Tibial nerve (tissue), 4 donors: ENCODE results near the gene FMNL2. TPM values are rescaled to one million over a fixed set of nuclear protein-coding genes. Genes with fewer than 3 reads are reported as not detected.

ENCODE experiments used
- DNase-seq, 2 donors: peaks; one replicate each; pipeline ENCODE4 v3.0.0-alpha.2; 2019; ENCODE audit warnings: low spot score in 2 of 2
- H3K27ac ChIP-seq, 4 donors: fragments of 200-600 bp; sonication (generic) in 3 of 4; one replicate each; pipeline ENCODE4 v1.5.1; 2017 to 2019; ENCODE audit warnings: mild to moderate bottlenecking in 1 of 4
- H3K27me3 ChIP-seq, 2 donors: fragments of 200-600 bp; sonication (generic) in 1 of 2; one replicate each; pipeline versions ENCODE4 v1.5.1 to v1.6.0; 2017 to 2019
- H3K36me3 ChIP-seq, 3 donors: fragments of 200-600 bp; sonication (generic); one replicate each; pipeline ENCODE4 v1.5.1; 2018 to 2019
- H3K4me1 ChIP-seq, 4 donors: fragments of 200-600 bp; sonication (generic) in 3 of 4; one replicate each; pipeline ENCODE4 v1.5.1; 2017 to 2019
- H3K4me3 ChIP-seq, 4 donors: fragments of 200-600 bp; sonication (generic) in 3 of 4; one replicate each; pipeline ENCODE4 v1.5.1; 2017 to 2019; ENCODE audit warnings: mild to moderate bottlenecking in 1 of 4, moderate library complexity in 1 of 4
- H3K9me3 ChIP-seq, 4 donors: fragments of 200-600 bp; sonication (generic) in 3 of 4; one replicate each; pipeline ENCODE4 v1.5.1; 2017 to 2019
- CTCF ChIP-seq, 5 experiments: fragments of 200-600 bp in 3 of 5; fragments of 450-650 bp in 2 of 5; sonication (generic) in 3 of 5; IDR thresholded peaks; one replicate each; pipeline ENCODE4 v1.5.1; 2016 to 2019; ENCODE audit warnings: antibody characterized with exemption in 5 of 5, mild to moderate bottlenecking in 3 of 5, moderate library complexity in 2 of 5
- EP300 ChIP-seq, 2 donors: sonication (generic); formaldehyde crosslinking; IDR thresholded peaks; one replicate each; pipeline ENCODE4 v1.6.1; 2017; ENCODE audit warnings: antibody characterized with exemption in 2 of 2, mild to moderate bottlenecking in 1 of 2
- POLR2A ChIP-seq, 2 donors: fragments of 450-650 bp; IDR thresholded peaks; one replicate each; pipeline ENCODE4 v1.6.1; 2017; ENCODE audit warnings: antibody characterized with exemption in 2 of 2, mild to moderate bottlenecking in 2 of 2, moderate library complexity in 2 of 2
- WGBS, 2 donors: methylation state at CpG; one replicate each; pipeline ENCODE4 v1.1.5; 2018; 5-methylcytosine and 5-hydroxymethylcytosine counted together
- total RNA-seq, 4 donors: library from RNA; depleted of rRNA; stranded (reverse); fragments of >200 nt; gene quantifications; one replicate each; pipeline ENCODE4 v1.1.0, GENCODE V29; 2016

Gene FMNL2
- total RNA-seq, 4 donors from 2014 or later = 94.5 to 131 (median 98.1) TPM

GRCh38 chr2:152558158-152558984, 223.4 kb downstream of the FMNL2 start:
- Histone ChIP-seq H3K27ac (peak overlapping the region in 2 of 4 donors; percentile 13 to 68), H3K36me3 (no peaks in the 10 kb centered on the region), H3K4me3 (no peak overlapping the region), H3K27me3 (no peaks in the 10 kb centered on the region), H3K9me3 (no peaks in the 10 kb centered on the region), H3K4me1 (peaks cover 0 to 62% (median 23%) of the 10 kb centered on the region in 4 donors)
- TF ChIP-seq CTCF (IDR thresholded peaks at IDR 0.05) (no peak), POLR2A (IDR thresholded peaks at IDR 0.05) (no peak), EP300 (IDR thresholded peaks at IDR 0.05) (no peak)
- WGBS, 2 donors = 40 to 42% methylated on average over 7 of the region's 7 CpGs
- DNase-seq = no peak

- Histone ChIP-seq H3K4me3 (no peak overlapping the region), H3K4me1 (peaks cover 0 to 68% (median 25%) of the 10 kb centered on the region in 4 donors), H3K27ac (peak overlapping the region in 2 of 4 donors; percentile 13 to 68), H3K9me3 (no peaks in the 10 kb centered on the region), H3K27me3 (no peaks in the 10 kb centered on the region), H3K36me3 (no peaks in the 10 kb centered on the region)
- no peak for DNase-seq
- WGBS, 2 donors = 79 to 83% methylated on average over 4 of the region's 4 CpGs
- TF ChIP-seq POLR2A (IDR thresholded peaks at IDR 0.05) (no peak), CTCF (IDR thresholded peaks at IDR 0.05) (no peak), EP300 (IDR thresholded peaks at IDR 0.05) (no peak)
Observed at GRCh38 chr2:152559008-152559407, 224.0 kb downstream of the FMNL2 start.

GRCh38 chr2:152560166-152560565, 225.2 kb downstream of the FMNL2 start:
- Histone ChIP-seq H3K36me3 (no peaks in the 10 kb centered on the region), H3K4me3 (no peak overlapping the region), H3K9me3 (no peaks in the 10 kb centered on the region), H3K27me3 (no peaks in the 10 kb centered on the region), H3K27ac (peak overlapping the region in 2 of 4 donors; percentile 27 to 78), H3K4me1 (peaks cover 0 to 62% (median 23%) of the 10 kb centered on the region in 4 donors)
- no peak for DNase-seq
- TF ChIP-seq POLR2A (IDR thresholded peaks at IDR 0.05) (no peak), EP300 (IDR thresholded peaks at IDR 0.05) (no peak), CTCF (IDR thresholded peaks at IDR 0.05) (no peak)

GRCh38 chr2:152560873-152561595, 226.1 kb downstream of the FMNL2 start:
- TF ChIP-seq EP300 (IDR thresholded peaks at IDR 0.05) = no peak
- no peak for TF ChIP-seq POLR2A (IDR thresholded peaks at IDR 0.05)
- TF ChIP-seq CTCF (IDR thresholded peaks at IDR 0.05) = no peak
- WGBS, 2 donors = 86 to 94% methylated on average over 6 of the region's 6 CpGs
- no peaks in the 10 kb centered on the region for H3K9me3 ChIP-seq
- peaks cover 0 to 61% (median 20%) of the 10 kb centered on the region in 4 donors for H3K4me1 ChIP-seq
- peak overlapping the region in 1 of 4 donors; percentile 78 for H3K27ac ChIP-seq
- no peak overlapping the region for H3K4me3 ChIP-seq
- DNase-seq = no peak
- no peaks in the 10 kb centered on the region for H3K27me3 ChIP-seq
- H3K36me3 ChIP-seq = no peaks in the 10 kb centered on the region
